Suprapubic skin (tissue), 4 donors: Measurements from ENCODE around the gene MAGOH.

Source experiments
- CTCF ChIP-seq, 2 donors: fragments of 200-600 bp in 1 of 2; fragments of 450-650 bp in 1 of 2; sonication (generic) in 1 of 2; IDR thresholded peaks; one replicate each; pipeline ENCODE4 v1.5.1; 2016 to 2019; ENCODE audit warnings: antibody characterized with exemption in 2 of 2, mild to moderate bottlenecking in 1 of 2, moderate library complexity in 1 of 2
- POLR2A ChIP-seq, 2 donors: fragments of 450-650 bp; IDR thresholded peaks; one replicate each; pipeline ENCODE4 v1.6.1; 2017; ENCODE audit warnings: antibody characterized with exemption in 2 of 2, mild to moderate bottlenecking in 2 of 2, moderate library complexity in 2 of 2
- POLR2AphosphoS5 ChIP-seq, 3 donors: sonication (generic); formaldehyde crosslinking; IDR thresholded peaks; one replicate each; pipeline ENCODE4 v1.6.1; 2017; ENCODE audit warnings: antibody characterized with exemption in 3 of 3

- TF ChIP-seq POLR2AphosphoS5 (IDR thresholded peaks at IDR 0.05): no peak
- no peak for TF ChIP-seq CTCF (IDR thresholded peaks at IDR 0.05)
- TF ChIP-seq POLR2A (IDR thresholded peaks at IDR 0.05): no peak
Measured at GRCh38 chr1:53272349-53272748, 34.0 kb upstream of the MAGOH start.
